Measurements from ENCODE around the gene PLPPR1.

DNA sequence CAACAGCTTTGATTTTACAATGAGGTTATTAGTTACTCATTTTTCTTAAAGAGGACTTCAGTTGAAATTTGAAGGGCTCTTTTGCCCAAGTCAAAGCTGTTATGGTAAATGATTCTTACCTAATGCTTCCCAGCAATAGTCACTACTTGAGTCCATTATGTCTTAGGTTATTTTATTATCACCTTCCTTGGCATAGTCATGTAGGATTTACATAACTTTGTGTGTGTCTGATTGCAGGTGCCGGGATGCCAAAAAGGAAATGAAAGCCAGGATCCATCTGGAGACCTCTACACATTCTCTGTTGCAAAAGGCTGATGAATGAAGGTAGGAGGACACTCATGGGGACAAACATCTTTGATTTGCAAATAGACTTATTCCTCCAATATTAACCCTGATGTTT is 38.8 kb upstream of the PLPPR1 start:
- TF ChIP-seq, protein P1, sequence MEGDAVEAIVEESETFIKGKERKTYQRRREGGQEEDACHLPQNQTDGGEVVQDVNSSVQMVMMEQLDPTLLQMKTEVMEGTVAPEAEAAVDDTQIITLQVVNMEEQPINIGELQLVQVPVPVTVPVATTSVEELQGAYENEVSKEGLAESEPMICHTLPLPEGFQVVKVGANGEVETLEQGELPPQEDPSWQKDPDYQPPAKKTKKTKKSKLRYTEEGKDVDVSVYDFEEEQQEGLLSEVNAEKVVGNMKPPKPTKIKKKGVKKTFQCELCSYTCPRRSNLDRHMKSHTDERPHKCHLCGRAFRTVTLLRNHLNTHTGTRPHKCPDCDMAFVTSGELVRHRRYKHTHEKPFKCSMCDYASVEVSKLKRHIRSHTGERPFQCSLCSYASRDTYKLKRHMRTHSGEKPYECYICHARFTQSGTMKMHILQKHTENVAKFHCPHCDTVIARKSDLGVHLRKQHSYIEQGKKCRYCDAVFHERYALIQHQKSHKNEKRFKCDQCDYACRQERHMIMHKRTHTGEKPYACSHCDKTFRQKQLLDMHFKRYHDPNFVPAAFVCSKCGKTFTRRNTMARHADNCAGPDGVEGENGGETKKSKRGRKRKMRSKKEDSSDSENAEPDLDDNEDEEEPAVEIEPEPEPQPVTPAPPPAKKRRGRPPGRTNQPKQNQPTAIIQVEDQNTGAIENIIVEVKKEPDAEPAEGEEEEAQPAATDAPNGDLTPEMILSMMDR (IDR thresholded peaks at IDR 0.05), result no peak
- no peak for TF ChIP-seq POLR2A (IDR thresholded peaks at IDR 0.05)
